H9 (cell line): ENCODE measurements around the gene MTTP. TPM values are rescaled to one million over a fixed set of nuclear protein-coding genes. Genes with fewer than 3 reads are reported as not detected.

ENCODE experiments used
- DNase-seq: peaks from one replicate; pipeline ENCODE4 v3.0.0-alpha.2; 2017
- H2AFZ ChIP-seq: one replicate; pipeline ENCODE4 v1.6.1; 2013; ENCODE audit warnings: mild to moderate bottlenecking, low read length, control low read depth, moderate library complexity
- H2AK5ac ChIP-seq: 2 replicates; pipeline ENCODE4 v1.6.1; 2013; ENCODE audit warnings: low read length, control low read depth, mixed read lengths; ENCODE audit not compliant: insufficient read length
- H2BK120ac ChIP-seq: one replicate; pipeline ENCODE4 v1.6.1; 2013; ENCODE audit warnings: low read depth, mild to moderate bottlenecking, low read length, control low read depth, inconsistent platforms; ENCODE audit not compliant: poor library complexity, severe bottlenecking
- H2BK12ac ChIP-seq: 2 replicates; pipeline ENCODE4 v1.6.1; 2013; ENCODE audit warnings: low read length, control low read depth, mixed read lengths, low read depth; ENCODE audit not compliant: insufficient read length
- H2BK15ac ChIP-seq: 2 replicates; pipeline ENCODE4 v1.6.1; 2013; ENCODE audit warnings: low read depth, low read length, control low read depth
- H2BK20ac ChIP-seq: one replicate; pipeline ENCODE4 v1.6.1; 2013; ENCODE audit warnings: low read depth, mild to moderate bottlenecking, low read length, control low read depth, inconsistent platforms; ENCODE audit not compliant: poor library complexity, severe bottlenecking
- H2BK5ac ChIP-seq: 2 replicates; pipeline ENCODE4 v1.6.1; 2013; ENCODE audit warnings: low read length, control low read depth, mixed read lengths; ENCODE audit not compliant: insufficient read length
- H3K14ac ChIP-seq: 2 replicates; pipeline ENCODE4 v1.6.1; 2013; ENCODE audit warnings: low read length, control low read depth; ENCODE audit not compliant: insufficient read depth
- H3K18ac ChIP-seq: 2 replicates; pipeline ENCODE4 v1.6.1; 2013; ENCODE audit warnings: low read depth, mild to moderate bottlenecking, mixed read lengths, low read length, control low read depth; ENCODE audit not compliant: insufficient read length
- H3K23ac ChIP-seq: 2 replicates; pipeline ENCODE4 v1.6.1; 2013; ENCODE audit warnings: low read length, control low read depth, mixed read lengths, low read depth; ENCODE audit not compliant: insufficient read length
- H3K23me2 ChIP-seq: 2 replicates; pipeline ENCODE4 v1.6.1; 2013; ENCODE audit warnings: low read depth, mild to moderate bottlenecking, mixed read lengths, low read length, control low read depth; ENCODE audit not compliant: insufficient read length, poor library complexity, severe bottlenecking
- H3K27ac ChIP-seq: 2 replicates; pipeline ENCODE4 v1.5.1; 2013; ENCODE audit warnings: low read length, control low read depth, mixed read lengths, low read depth; ENCODE audit not compliant: insufficient read length
- H3K27me3 ChIP-seq: 2 replicates; pipeline ENCODE4 v1.6.1; 2013; ENCODE audit warnings: low read length, control low read depth, inconsistent platforms; ENCODE audit not compliant: insufficient read depth
- H3K4ac ChIP-seq: 2 replicates; pipeline ENCODE4 v1.6.1; 2013; ENCODE audit warnings: low read depth, mild to moderate bottlenecking, control low read depth, inconsistent platforms, low read length, moderate library complexity
- H3K4me1 ChIP-seq: 2 replicates; pipeline ENCODE4 v1.6.1; 2013; ENCODE audit warnings: low read length, control low read depth, inconsistent platforms; ENCODE audit not compliant: insufficient read depth
- H3K4me2 ChIP-seq: 2 replicates; pipeline ENCODE4 v1.6.1; 2013; ENCODE audit warnings: low read length, control low read depth, mixed read lengths; ENCODE audit not compliant: insufficient read length, insufficient read depth
- H3K56ac ChIP-seq: 2 replicates; pipeline ENCODE4 v1.6.1; 2013; ENCODE audit warnings: low read depth, mild to moderate bottlenecking, mixed read lengths, low read length, control low read depth; ENCODE audit not compliant: insufficient read length
- H3K79me1 ChIP-seq: 2 replicates; pipeline ENCODE4 v1.6.1; 2013; ENCODE audit warnings: low read depth, mild to moderate bottlenecking, moderate library complexity, low read length, control low read depth, inconsistent platforms; ENCODE audit not compliant: insufficient read depth, poor library complexity, severe bottlenecking
- H3K79me2 ChIP-seq: 2 replicates; pipeline ENCODE4 v1.6.1; 2013; ENCODE audit warnings: low read length, control low read depth, inconsistent platforms; ENCODE audit not compliant: insufficient read depth
- H3K9ac ChIP-seq: 2 replicates; pipeline ENCODE4 v1.6.1; 2013; ENCODE audit warnings: low read length, control low read depth, mixed read lengths; ENCODE audit not compliant: insufficient read length; ENCODE audit errors: extremely low read depth
- H3K9me3 ChIP-seq: one replicate; pipeline ENCODE4 v1.6.1; 2013; ENCODE audit warnings: low read depth, low read length, inconsistent platforms; ENCODE audit not compliant: control insufficient read depth
- H3T11ph ChIP-seq: one replicate; pipeline ENCODE4 v1.6.1; 2013; ENCODE audit warnings: mild to moderate bottlenecking, low read length, control low read depth, inconsistent platforms
- H4K20me1 ChIP-seq: one replicate; pipeline ENCODE4 v1.6.1; 2013; ENCODE audit not compliant: control insufficient read depth, insufficient read length, insufficient read depth
- H4K5ac ChIP-seq: 2 replicates; pipeline ENCODE4 v1.6.1; 2013; ENCODE audit warnings: low read depth, mild to moderate bottlenecking, mixed read lengths, low read length, control low read depth; ENCODE audit not compliant: insufficient read length
- H4K8ac ChIP-seq: replicated peaks from 2 replicates; pipeline ENCODE4 v1.6.1; 2013; ENCODE audit warnings: low read length, control low read depth, mixed read lengths, low read depth; ENCODE audit not compliant: insufficient read length
- H4K91ac ChIP-seq: 2 replicates; pipeline ENCODE4 v1.6.1; 2013; ENCODE audit warnings: low read depth, mild to moderate bottlenecking, moderate library complexity, mixed read lengths, low read length, control low read depth; ENCODE audit not compliant: insufficient read length
- H3K27ac Mint-ChIP-seq, 3 experiments: 2 replicates in 2 of 3; 3 replicates in 1 of 3; pipeline ENCODE4 v1.8.0; 2020 to 2021; ENCODE audit warnings: mixed read lengths in 3 of 3, mild to moderate bottlenecking in 1 of 3, moderate library complexity in 1 of 3
- H3K27me3 Mint-ChIP-seq: 2 replicates; pipeline ENCODE4 v1.8.0; 2021; ENCODE audit warnings: low read depth, mild to moderate bottlenecking, moderate library complexity, mixed read lengths
- H3K36me3 Mint-ChIP-seq, 3 experiments: 2 replicates in 2 of 3; 3 replicates in 1 of 3; pipeline ENCODE4 v1.8.0; 2020 to 2021; ENCODE audit warnings: low read depth in 3 of 3, mixed read lengths in 3 of 3; ENCODE audit not compliant: insufficient read depth in 1 of 3
- H3K4me1 Mint-ChIP-seq, 2 experiments: 2 replicates each; pipeline ENCODE4 v1.8.0; 2020; ENCODE audit warnings: mixed read lengths in 2 of 2
- H3K4me3 Mint-ChIP-seq, 2 experiments: 2 replicates in 1 of 2; 3 replicates in 1 of 2; pipeline ENCODE4 v1.8.0; 2020 to 2021; ENCODE audit warnings: mild to moderate bottlenecking in 2 of 2, mixed read lengths in 2 of 2, moderate library complexity in 1 of 2
- H3K9me3 Mint-ChIP-seq, 2 experiments: 2 replicates in 1 of 2; 3 replicates in 1 of 2; pipeline ENCODE4 v1.8.0; 2020; ENCODE audit warnings: mild to moderate bottlenecking in 2 of 2, mixed read lengths in 2 of 2, moderate library complexity in 1 of 2
- CTCF ChIP-seq: fragments of 200-600 bp; sonication (generic); conservative IDR thresholded peaks from 3 replicates; pipeline ENCODE4 v1.8.0; 2021; ENCODE audit warnings: antibody characterized with exemption, mild to moderate bottlenecking
- WGBS: extraction: QIAGEN DNeasy Blood & Tissue Kit; methylation state at CpG from one replicate; pipeline ENCODE4 v1.1.7; 2013; ENCODE audit warnings: missing lambda C conversion rate, low lambda C conversion rate, mixed read lengths; ENCODE audit not compliant: insufficient read length; ENCODE audit errors: extremely low coverage; 5-methylcytosine and 5-hydroxymethylcytosine counted together
- total RNA-seq: library from RNA; stranded (reverse); gene quantifications from 2 replicates; pipeline ENCODE4 v1.2.1, GENCODE V29; 2021

The MTTP gene
- total RNA-seq, 1 experiment from 2014 or later = 0.46 TPM

- H4K20me1 ChIP-seq = no peaks in the 10 kb centered on the region
- H3K14ac ChIP-seq = no peak overlapping the region
- H4K8ac ChIP-seq = no peak overlapping the region
- no peak overlapping the region for H2AK5ac ChIP-seq
- no peaks in the 10 kb centered on the region for H3K36me3 Mint-ChIP-seq
- H3K79me2 ChIP-seq = no peaks in the 10 kb centered on the region
- H2AFZ ChIP-seq = no peak overlapping the region
- H3K27me3 Mint-ChIP-seq = no peaks in the 10 kb centered on the region
- H2BK20ac ChIP-seq = no peak overlapping the region
- no peaks in the 10 kb centered on the region; a peak in 1 of 5 replicates for H3K9me3 Mint-ChIP-seq
- H3K27me3 ChIP-seq = no peaks in the 10 kb centered on the region
- H2BK5ac ChIP-seq = no peak overlapping the region
- H3K4me2 ChIP-seq = no peak overlapping the region
- H3K4me1 Mint-ChIP-seq = peaks cover 0 to 8% of the 10 kb centered on the region in 2 experiments; a peak in 2 of 4 replicates
- H2BK12ac ChIP-seq = no peak overlapping the region
- no peaks in the 10 kb centered on the region; the same call in 1 of the 2 replicates for H3K4me1 ChIP-seq
- H3K56ac ChIP-seq = no peak overlapping the region
- H3T11ph ChIP-seq = no peak overlapping the region
- H4K5ac ChIP-seq = no peak overlapping the region
- WGBS = no CpG with 5 or more reads among the region's 1 CpG
- no peak for DNase-seq
- no peaks in the 10 kb centered on the region for H3K79me1 ChIP-seq
- H3K27ac ChIP-seq = no peak overlapping the region
- H2BK120ac ChIP-seq = no peak overlapping the region
- no peak overlapping the region for H4K91ac ChIP-seq
- H3K9ac ChIP-seq = no peak overlapping the region
- no peak overlapping the region for H3K4ac ChIP-seq
- no peaks in the 10 kb centered on the region for H3K9me3 ChIP-seq
- H3K23me2 ChIP-seq = no peaks in the 10 kb centered on the region
- H3K23ac ChIP-seq = no peak overlapping the region
- H3K18ac ChIP-seq = no peak overlapping the region
- H3K4me3 Mint-ChIP-seq = no peak overlapping the region
- H2BK15ac ChIP-seq = no peak overlapping the region
- TF ChIP-seq CTCF = no peak
- no peak overlapping the region for H3K27ac Mint-ChIP-seq
These were observed 56.3 kb downstream of the MTTP start for GRCh38 chr4:99630857-99631360.
